Caco-2 (cell line): ENCODE data around the gene PKN1. TPM values are rescaled to one million over a fixed set of nuclear protein-coding genes. Genes with fewer than 3 reads are reported as not detected.

Experiments
- BruUV-seq: library from RNA; stranded (reverse); fragments of 400-500 nt; replicated peaks from 2 replicates; lab custom pipeline; 2021; lab: Mats Ljungman, UMichigan
- CTCF ChIA-PET: fragments of 300-600 bp; sonication (Branson Sonifier 250); formaldehyde crosslinking; loops from one replicate; lab custom pipeline; 2022; ENCODE audit warnings: antibody characterized with exemption; lab: Charles Lee
- POLR2A ChIA-PET: fragments of 300-600 bp; sonication (Branson Sonifier 250); formaldehyde crosslinking; loops from one replicate; lab custom pipeline; 2022; ENCODE audit warnings: antibody characterized with exemption; lab: Charles Lee
- DNase-seq, 2 experiments: peaks; one replicate each; pipeline versions ENCODE4 v3.0.0 to v3.0.0-alpha.2; 2020 to 2022
- H3K27me3 ChIP-seq: replicated peaks from 2 replicates; pipeline ENCODE4 v1.6.0; 2011; ENCODE audit warnings: low read length; ENCODE audit not compliant: control insufficient read depth, insufficient read depth
- H3K36me3 ChIP-seq: 2 replicates; pipeline ENCODE4 v1.5.1; 2011; ENCODE audit warnings: low read length; ENCODE audit not compliant: control insufficient read depth, insufficient read depth
- H3K4me1 ChIP-seq: fragments of 250-450 bp; sonication (Bioruptor Pico); 2 replicates; pipeline ENCODE4 v1.5.1; 2020; ENCODE audit warnings: mild to moderate bottlenecking
- H3K4me3 ChIP-seq: 2 replicates; pipeline ENCODE4 v1.5.1; 2011; ENCODE audit warnings: low read depth, mild to moderate bottlenecking, control low read depth, low read length
- H3K9me3 ChIP-seq: fragments of 250-450 bp; sonication (Bioruptor Pico); 2 replicates; pipeline ENCODE4 v1.5.1; 2020; ENCODE audit warnings: mild to moderate bottlenecking, moderate library complexity
- H3K27ac Mint-ChIP-seq: one replicate; pipeline ENCODE4 v1.8.0; 2022; ENCODE audit warnings: mixed read lengths; ENCODE audit not compliant: unreplicated experiment
- H3K27me3 Mint-ChIP-seq: one replicate; pipeline ENCODE4 v1.8.0; 2022; ENCODE audit warnings: mixed read lengths; ENCODE audit not compliant: insufficient read depth, unreplicated experiment
- H3K36me3 Mint-ChIP-seq: one replicate; pipeline ENCODE4 v1.8.0; 2022; ENCODE audit warnings: mild to moderate bottlenecking, mixed read lengths; ENCODE audit not compliant: insufficient read depth, unreplicated experiment
- H3K4me1 Mint-ChIP-seq: one replicate; pipeline ENCODE4 v1.8.0; 2022; ENCODE audit warnings: low read depth, mixed read lengths; ENCODE audit not compliant: unreplicated experiment
- H3K4me3 Mint-ChIP-seq: one replicate; pipeline ENCODE4 v1.8.0; 2022; ENCODE audit warnings: mild to moderate bottlenecking, moderate library complexity, mixed read lengths; ENCODE audit not compliant: unreplicated experiment
- H3K9me3 Mint-ChIP-seq: one replicate; pipeline ENCODE4 v1.8.0; 2022; ENCODE audit warnings: mixed read lengths; ENCODE audit not compliant: unreplicated experiment
- intact Hi-C: fragments of 100-400 bp; cut with micrococcal nuclease; formaldehyde crosslinking; loops from one replicate; pipeline ENCODE4 v1.10.0; 2022; ENCODE audit not compliant: unreplicated experiment
- total RNA-seq: library from RNA; stranded (reverse); gene quantifications from 2 replicates; pipeline ENCODE4 v1.2.3, GENCODE V29; 2022
- TF ChIP-seq, protein P1 (sequence below), 2 experiments: fragments of 200-600 bp in 1 of 2; IDR thresholded peaks; 1 replicate in 1 of 2; 2 replicates in 1 of 2; pipeline versions ENCODE4 v1.5.1 to v1.8.0; 2011 to 2022; ENCODE audit warnings: antibody characterized with exemption in 1 of 2, control low read depth in 1 of 2, inconsistent platforms in 1 of 2, low read depth in 1 of 2, low read length in 1 of 2, mild to moderate bottlenecking in 1 of 2, moderate library complexity in 1 of 2; ENCODE audit not compliant: insufficient read depth in 1 of 2, severe bottlenecking in 1 of 2, unreplicated experiment in 1 of 2

The PKN1 gene
- total RNA-seq, 1 experiment from 2014 or later, result 102 TPM

DNA sequence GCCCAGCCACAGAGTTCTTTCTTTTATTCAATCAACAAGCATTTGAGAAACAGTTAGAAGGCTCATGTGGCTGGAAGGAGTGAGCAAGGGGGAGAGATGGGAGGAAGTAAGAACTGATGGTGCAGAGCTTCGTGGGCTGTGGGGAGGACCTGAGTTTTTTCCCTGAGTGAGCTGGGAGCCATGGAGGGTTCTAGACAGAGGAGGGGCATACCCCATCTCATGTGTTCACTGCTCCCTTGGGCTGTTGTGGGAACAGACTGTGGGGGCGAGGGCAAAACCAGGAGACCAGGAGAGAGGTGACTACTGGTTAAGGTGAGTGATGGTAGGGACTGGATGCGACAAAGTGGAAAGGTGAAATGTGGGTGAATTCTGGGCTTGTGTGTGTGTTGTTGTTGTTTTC lies 2.4 kb upstream of the PKN1 start:
- Histone ChIP-seq H3K36me3 (no peaks in the 10 kb centered on the region), H3K4me1 (peaks cover 18% of the 10 kb centered on the region), H3K9me3 (no peaks in the 10 kb centered on the region), H3K4me3 (no peak overlapping the region), H3K27me3 (no peaks in the 10 kb centered on the region)
- POLR2A ChIA-PET, result no interaction called here
- intact Hi-C loops, result no loop called here
- Mint-ChIP-seq H3K4me3 (peak overlapping the region; percentile 44), H3K4me1 (peaks cover 20% of the 10 kb centered on the region), H3K27me3 (no peaks in the 10 kb centered on the region), H3K27ac (no peak overlapping the region), H3K9me3 (no peaks in the 10 kb centered on the region), H3K36me3 (no peaks in the 10 kb centered on the region)
- no TSS peak for BruUV-seq
- no peak for DNase-seq
- TF ChIP-seq, protein P1, sequence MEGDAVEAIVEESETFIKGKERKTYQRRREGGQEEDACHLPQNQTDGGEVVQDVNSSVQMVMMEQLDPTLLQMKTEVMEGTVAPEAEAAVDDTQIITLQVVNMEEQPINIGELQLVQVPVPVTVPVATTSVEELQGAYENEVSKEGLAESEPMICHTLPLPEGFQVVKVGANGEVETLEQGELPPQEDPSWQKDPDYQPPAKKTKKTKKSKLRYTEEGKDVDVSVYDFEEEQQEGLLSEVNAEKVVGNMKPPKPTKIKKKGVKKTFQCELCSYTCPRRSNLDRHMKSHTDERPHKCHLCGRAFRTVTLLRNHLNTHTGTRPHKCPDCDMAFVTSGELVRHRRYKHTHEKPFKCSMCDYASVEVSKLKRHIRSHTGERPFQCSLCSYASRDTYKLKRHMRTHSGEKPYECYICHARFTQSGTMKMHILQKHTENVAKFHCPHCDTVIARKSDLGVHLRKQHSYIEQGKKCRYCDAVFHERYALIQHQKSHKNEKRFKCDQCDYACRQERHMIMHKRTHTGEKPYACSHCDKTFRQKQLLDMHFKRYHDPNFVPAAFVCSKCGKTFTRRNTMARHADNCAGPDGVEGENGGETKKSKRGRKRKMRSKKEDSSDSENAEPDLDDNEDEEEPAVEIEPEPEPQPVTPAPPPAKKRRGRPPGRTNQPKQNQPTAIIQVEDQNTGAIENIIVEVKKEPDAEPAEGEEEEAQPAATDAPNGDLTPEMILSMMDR (IDR thresholded peaks at IDR 0.05; ENCODE audit: insufficient read depth in 1 of 2, low read depth in 1 of 2, low read length in 1 of 2, severe bottlenecking in 1 of 2, unreplicated experiment in 1 of 2), result no peak
- CTCF ChIA-PET, result no interaction called here

DNA sequence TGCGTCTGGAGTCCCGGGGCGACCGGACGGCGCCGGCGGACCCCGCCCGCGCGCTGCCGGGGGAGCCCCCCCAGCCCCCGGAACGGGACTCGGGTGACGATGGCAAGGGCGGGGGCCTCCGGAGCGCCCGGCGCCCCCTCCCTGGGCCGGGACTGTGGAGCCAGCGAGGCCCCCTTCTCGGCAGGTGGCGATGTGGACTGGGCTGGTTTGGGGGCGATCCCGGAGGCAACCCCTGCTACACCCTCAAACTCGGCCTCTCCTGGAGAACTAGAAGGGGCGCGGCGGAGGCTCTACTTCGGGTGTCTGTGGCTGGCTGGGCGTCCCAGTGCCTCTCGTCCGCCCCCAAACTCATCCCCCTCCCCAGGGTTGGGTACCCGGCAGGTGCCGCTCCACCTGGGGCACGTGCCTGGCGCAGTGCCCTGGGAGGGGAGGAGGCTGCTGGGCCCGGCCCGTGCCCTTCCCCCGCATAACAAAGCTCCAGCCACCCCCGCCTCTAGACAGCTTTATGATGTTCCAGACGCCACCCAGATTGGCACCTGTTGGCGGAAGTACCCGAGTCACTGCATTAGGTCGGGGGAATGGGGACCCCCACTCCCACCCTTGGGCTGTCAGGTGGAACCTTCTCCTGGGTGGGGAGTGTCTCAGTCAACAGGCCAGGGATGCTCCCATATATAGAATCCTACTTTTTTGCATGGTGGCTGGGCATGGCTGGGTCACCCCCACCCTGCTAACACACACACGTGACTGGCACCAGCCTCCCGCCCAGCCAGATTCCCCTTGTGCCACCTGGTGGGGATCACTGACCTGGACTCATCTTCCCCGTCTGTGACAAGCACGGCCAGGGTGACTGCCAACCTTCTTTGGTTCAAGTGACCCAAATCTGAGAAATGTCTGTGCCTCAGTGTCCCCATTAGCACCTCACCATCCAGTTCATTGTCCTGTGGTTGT lies 722 bp downstream of the PKN1 start:
- intact Hi-C loops, result no loop called here
- H3K27me3 Mint-ChIP-seq, result no peaks in the 10 kb centered on the region
- BruUV-seq, result no TSS peak
- no peaks in the 10 kb centered on the region for H3K9me3 Mint-ChIP-seq
- Histone ChIP-seq H3K36me3 (no peaks in the 10 kb centered on the region; the same call in 1 of the 2 replicates), H3K9me3 (no peaks in the 10 kb centered on the region), H3K4me1 (peaks cover 18% of the 10 kb centered on the region), H3K4me3 (peak overlapping the region; percentile 56), H3K27me3 (no peaks in the 10 kb centered on the region)
- no peak for DNase-seq
- CTCF ChIA-PET, result interaction anchor here (0.7 kb wide), 1 partner anchor 39 kb away, joined by 5 read pairs; no protein-coding TSS in a partner anchor
- peaks cover 17% of the 10 kb centered on the region for H3K4me1 Mint-ChIP-seq
- POLR2A ChIA-PET, result no interaction called here
- H3K36me3 Mint-ChIP-seq, result peaks cover 1% of the 10 kb centered on the region
- H3K27ac Mint-ChIP-seq, result peak overlapping the region; percentile 53
- peak overlapping the region; percentile 60 for H3K4me3 Mint-ChIP-seq
- TF ChIP-seq, protein P1 (IDR thresholded peaks at IDR 0.05; ENCODE audit: insufficient read depth in 1 of 2, low read depth in 1 of 2, low read length in 1 of 2, severe bottlenecking in 1 of 2, unreplicated experiment in 1 of 2), result no peak

DNA sequence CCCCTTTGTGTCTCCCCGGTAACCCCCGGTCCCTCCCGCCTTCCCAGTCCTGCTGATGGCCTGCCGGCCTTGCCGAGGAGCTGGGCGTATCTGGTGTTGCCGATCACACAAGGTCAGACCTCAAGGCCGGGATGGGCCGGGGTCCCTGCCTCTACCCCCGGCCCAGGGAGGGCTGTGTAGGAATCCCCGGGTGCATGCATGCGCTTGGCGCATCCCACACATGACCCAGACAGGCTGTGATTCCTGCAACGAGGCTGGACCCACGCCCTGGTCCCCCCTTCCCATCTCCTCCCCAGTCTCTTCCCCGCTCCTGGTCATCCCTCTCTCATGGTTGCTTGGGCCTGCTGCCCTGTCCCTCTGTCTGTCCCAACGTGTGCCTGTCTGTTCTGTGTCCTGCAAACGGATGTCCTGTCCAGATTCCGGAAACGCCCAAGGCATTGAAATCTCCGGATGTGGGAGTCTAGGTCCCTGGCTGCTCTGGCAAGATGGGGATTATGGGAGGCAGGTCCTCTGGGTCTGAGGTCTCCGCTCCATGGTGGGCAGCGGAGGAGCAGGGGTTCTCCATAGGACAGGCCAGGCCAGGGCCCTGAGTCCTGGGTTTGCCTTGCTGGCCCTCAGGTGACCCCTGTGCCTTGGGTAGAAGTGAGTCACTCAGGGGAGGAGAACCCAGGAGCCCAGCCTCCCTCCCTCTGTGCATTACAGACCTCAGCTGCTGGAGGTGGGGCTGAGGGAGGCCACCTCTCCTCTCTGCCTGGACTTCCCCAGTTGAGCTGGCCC lies 1.6 kb downstream of the PKN1 start:
- Mint-ChIP-seq H3K9me3 (no peaks in the 10 kb centered on the region), H3K27me3 (no peaks in the 10 kb centered on the region), H3K36me3 (peaks cover 6% of the 10 kb centered on the region), H3K4me1 (peaks cover 17% of the 10 kb centered on the region), H3K4me3 (peak overlapping the region; percentile 60), H3K27ac (peak overlapping the region; percentile 53)
- intact Hi-C loops, result no loop called here
- no peaks in the 10 kb centered on the region; the same call in 1 of the 2 replicates for H3K36me3 ChIP-seq
- H3K9me3 ChIP-seq, result no peaks in the 10 kb centered on the region
- H3K4me1 ChIP-seq, result peaks cover 18% of the 10 kb centered on the region
- peak in 1 of 2 experiments; percentile 38 for DNase-seq
- CTCF ChIA-PET, result no interaction called here
- POLR2A ChIA-PET, result no interaction called here
- peak overlapping the region; percentile 56 for H3K4me3 ChIP-seq
- H3K27me3 ChIP-seq, result no peaks in the 10 kb centered on the region
- TF ChIP-seq, protein P1 (IDR thresholded peaks at IDR 0.05; ENCODE audit: insufficient read depth in 1 of 2, low read depth in 1 of 2, low read length in 1 of 2, severe bottlenecking in 1 of 2, unreplicated experiment in 1 of 2), result no peak
- BruUV-seq, result TSS peak; percentile 16
